OCI-LY1 (cell line): ENCODE measurements around the gene LRP1-AS.

Experiments
- H2AFZ ChIP-seq: fragments of 200-600 bp; sonication (generic), shearing (Covaris generic); 2 replicates; pipeline ENCODE4 v1.6.0; 2014; ENCODE audit warnings: antibody characterized with exemption, mild to moderate bottlenecking, low read length
- H3F3A ChIP-seq: fragments of 200-600 bp; sonication (generic), shearing (Covaris generic); 2 replicates; pipeline ENCODE4 v1.6.0; 2014; ENCODE audit warnings: mild to moderate bottlenecking, antibody characterized with exemption, low read length, moderate library complexity; ENCODE audit not compliant: insufficient read depth
- H3K27ac ChIP-seq: fragments of 200-600 bp; sonication (generic); 2 replicates; pipeline ENCODE4 v1.5.1; 2014; ENCODE audit warnings: low read length, mixed run types, mild to moderate bottlenecking, low read depth; ENCODE audit not compliant: poor library complexity, severe bottlenecking
- H3K27me3 ChIP-seq: fragments of 200-600 bp; sonication (generic); 2 replicates; pipeline ENCODE4 v1.6.0; 2014; ENCODE audit warnings: antibody characterized with exemption, mild to moderate bottlenecking, low read length, moderate library complexity; ENCODE audit not compliant: insufficient read depth
- H3K36me3 ChIP-seq: fragments of 200-600 bp; sonication (generic); 2 replicates; pipeline ENCODE4 v1.6.1; 2014; ENCODE audit warnings: mild to moderate bottlenecking, antibody characterized with exemption, low read length, moderate library complexity, mixed read lengths; ENCODE audit not compliant: insufficient read depth
- H3K4me1 ChIP-seq: fragments of 200-600 bp; sonication (generic); 2 replicates; pipeline ENCODE4 v1.5.1; 2014; ENCODE audit warnings: mild to moderate bottlenecking, low read length, moderate library complexity; ENCODE audit not compliant: insufficient read depth, severe bottlenecking
- H3K4me2 ChIP-seq: fragments of 200-600 bp; sonication (generic), shearing (Covaris generic); 2 replicates; pipeline ENCODE4 v1.6.1; 2014; ENCODE audit warnings: low read length
- H3K4me3 ChIP-seq: fragments of 200-600 bp; sonication (generic); 2 replicates; pipeline ENCODE4 v1.5.1; 2014; ENCODE audit warnings: low read length, low read depth, mild to moderate bottlenecking, mixed read lengths; ENCODE audit not compliant: poor library complexity, severe bottlenecking
- H3K79me2 ChIP-seq: fragments of 200-600 bp; shearing (Covaris generic); 2 replicates; pipeline ENCODE4 v1.6.1; 2016; ENCODE audit warnings: mixed run types, low read length, mixed read lengths; ENCODE audit not compliant: insufficient read depth
- H3K9ac ChIP-seq: fragments of 200-600 bp; sonication (generic), shearing (Covaris generic); 2 replicates; pipeline ENCODE4 v1.6.1; 2014; ENCODE audit warnings: mild to moderate bottlenecking, low read length, mixed read lengths
- H3K9me2 ChIP-seq: fragments of 200-600 bp; sonication (generic), shearing (Covaris generic); 2 replicates; pipeline ENCODE4 v1.6.1; 2014; ENCODE audit warnings: low read depth, mild to moderate bottlenecking, low read length, mixed read lengths
- H3K9me3 ChIP-seq: fragments of 200-600 bp; shearing (Covaris generic); 2 replicates; pipeline ENCODE4 v1.6.1; 2014; ENCODE audit warnings: low read length, mixed read lengths
- H4K20me1 ChIP-seq: fragments of 200-600 bp; sonication (generic), shearing (Covaris generic); 2 replicates; pipeline ENCODE4 v1.6.0; 2016; ENCODE audit warnings: mild to moderate bottlenecking, low read length; ENCODE audit not compliant: insufficient read depth
- CTCF ChIP-seq: fragments of 200-600 bp; sonication (generic), shearing (Covaris generic); IDR thresholded peaks from 2 replicates; pipeline ENCODE4 v1.5.1; 2017; ENCODE audit warnings: mild to moderate bottlenecking, antibody characterized with exemption, low read length, moderate library complexity, mixed read lengths
- EZH2 ChIP-seq: fragments of 200-600 bp; sonication (generic), shearing (Covaris generic); IDR thresholded peaks from 2 replicates; pipeline ENCODE4 v1.8.0; 2017; ENCODE audit warnings: borderline replicate concordance, mixed run types, mild to moderate bottlenecking, antibody characterized with exemption, low read length, moderate library complexity, mixed read lengths

The LRP1-AS gene

GRCh38 chr12:57131896-57132744 lies 15.3 kb downstream of the LRP1-AS start:
- TF ChIP-seq CTCF (no peak), EZH2 (no peak)
- Histone ChIP-seq H3K4me3 (no peak overlapping the region), H3K79me2 (no peaks in the 10 kb centered on the region), H3K9ac (no peak overlapping the region), H4K20me1 (no peaks in the 10 kb centered on the region), H3K27me3 (0 out of 2 replicates have a peak, but pooled peaks cover 4% of the 10 kb centered on the region), H3K4me2 (no peak overlapping the region), H3K36me3 (no peaks in the 10 kb centered on the region), H3F3A (no peaks in the 10 kb centered on the region), H3K9me2 (no peaks in the 10 kb centered on the region), H3K4me1 (peaks cover 10% of the 10 kb centered on the region), H3K9me3 (no peaks in the 10 kb centered on the region), H3K27ac (no peak overlapping the region), H2AFZ (no peak overlapping the region)

GRCh38 chr12:57130941-57131340 lies 16.5 kb downstream of the LRP1-AS start:
- Histone ChIP-seq H3K79me2 (no peaks in the 10 kb centered on the region), H3K27me3 (0 out of 2 replicates have a peak, but pooled peaks cover 11% of the 10 kb centered on the region), H3K4me3 (no peak overlapping the region), H2AFZ (no peak overlapping the region), H4K20me1 (no peaks in the 10 kb centered on the region), H3K27ac (no peak overlapping the region), H3K4me1 (peaks cover 12% of the 10 kb centered on the region), H3F3A (no peaks in the 10 kb centered on the region), H3K9me3 (no peaks in the 10 kb centered on the region), H3K9ac (no peak overlapping the region), H3K4me2 (no peak overlapping the region), H3K9me2 (no peaks in the 10 kb centered on the region), H3K36me3 (no peaks in the 10 kb centered on the region)
- no peak for TF ChIP-seq CTCF
- TF ChIP-seq EZH2 = no peak

- no peaks in the 10 kb centered on the region for H4K20me1 ChIP-seq
- no peaks in the 10 kb centered on the region for H3F3A ChIP-seq
- peaks cover 12% of the 10 kb centered on the region for H3K4me1 ChIP-seq
- no peaks in the 10 kb centered on the region for H3K9me2 ChIP-seq
- no peaks in the 10 kb centered on the region for H3K79me2 ChIP-seq
- no peak overlapping the region for H3K9ac ChIP-seq
- TF ChIP-seq CTCF = no peak
- no peak for TF ChIP-seq EZH2
- H3K9me3 ChIP-seq = no peaks in the 10 kb centered on the region
- no peaks in the 10 kb centered on the region for H3K36me3 ChIP-seq
- H3K27me3 ChIP-seq = 0 out of 2 replicates have a peak, but pooled peaks cover 7% of the 10 kb centered on the region
- H2AFZ ChIP-seq = no peak overlapping the region
- H3K4me3 ChIP-seq = no peak overlapping the region
- H3K27ac ChIP-seq = no peak overlapping the region
- no peak overlapping the region for H3K4me2 ChIP-seq
Observed at GRCh38 chr12:57129889-57130288, 17.5 kb downstream of the LRP1-AS start.
